ENCODE results near the gene MAP3K12.

- no peak for TF ChIP-seq CTCF (conservative IDR thresholded peaks at IDR 0.05 in 1 of 2, IDR thresholded peaks at IDR 0.05 in 1 of 2; ENCODE audit: low read depth in 1 of 2, low read length in 2 of 2)
- TF ChIP-seq EZH2 (IDR thresholded peaks at IDR 0.05; ENCODE audit: low read length, missing control alignments), result no peak
Observed at GRCh38 chr12:53538209-53538689, 39.0 kb upstream of the MAP3K12 start.

Data from fibroblast of lung (primary cell).